GM18873 (cell line): ENCODE results near the gene WASL.
"Not testable (repeated sequence)": the region's sequence is repeated elsewhere in the genome, so short reads cannot be mapped to it uniquely, and the experiment has no call there.

Experiments
- ATAC-seq: cut with Tn5 transposase; IDR thresholded peaks from one replicate; pipeline ENCODE4 v1.9.1; 2021; ENCODE audit warnings: mild to moderate bottlenecking, moderate library complexity, moderate number of reproducible peaks; ENCODE audit not compliant: unreplicated experiment, low FRiP score

The WASL gene

DNA sequence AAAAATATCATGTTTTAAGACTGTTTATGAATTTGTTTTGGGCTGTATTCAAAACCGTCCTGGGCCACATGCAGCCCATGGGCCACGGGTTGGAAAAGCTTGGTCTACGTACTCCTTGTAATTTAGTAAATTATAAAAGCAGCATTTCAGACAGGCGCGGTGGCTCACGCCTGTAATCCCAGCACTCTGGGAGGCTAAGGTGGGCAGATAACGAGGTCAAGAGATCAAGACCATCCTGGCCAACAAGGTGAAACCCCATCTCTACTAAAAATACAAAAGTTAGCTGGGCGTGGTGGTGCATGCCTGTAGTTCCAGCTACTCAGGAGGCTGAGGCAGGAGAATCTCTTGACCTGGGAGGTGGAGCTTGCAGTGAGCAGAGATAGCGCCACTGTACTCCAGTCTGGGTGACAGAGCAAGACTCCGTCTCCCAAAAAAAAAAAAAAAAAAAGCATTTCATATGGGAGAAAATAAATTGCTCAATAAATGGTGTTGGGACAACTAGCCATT is 11.6 kb downstream of the WASL start:
- ATAC-seq, result not testable (repeated sequence)

- no peak for ATAC-seq
These were observed 13.3 kb downstream of the WASL start for GRCh38 chr7:123735539-123735938.

DNA sequence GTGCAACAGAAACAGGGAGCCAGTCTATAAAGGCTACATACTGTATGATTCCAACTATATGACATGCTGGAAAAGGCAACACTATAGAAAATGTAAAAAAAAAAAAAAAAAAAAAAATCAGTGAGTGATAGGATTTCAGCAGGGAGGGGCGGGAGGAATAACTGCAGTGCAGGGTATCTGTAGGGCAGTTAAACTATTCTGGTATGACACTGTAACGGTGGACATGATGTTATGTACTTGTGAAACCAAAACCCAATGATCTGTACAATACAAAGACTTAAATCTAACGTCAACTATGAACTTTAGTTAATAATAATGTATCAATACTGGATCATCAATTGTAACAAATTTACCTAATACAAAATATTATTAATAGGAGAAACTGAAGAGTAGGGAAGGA is 14.3 kb downstream of the WASL start:
- ATAC-seq, result no peak

GRCh38 chr7:123732413-123733091 is 16.3 kb downstream of the WASL start:
- no peak for ATAC-seq

DNA sequence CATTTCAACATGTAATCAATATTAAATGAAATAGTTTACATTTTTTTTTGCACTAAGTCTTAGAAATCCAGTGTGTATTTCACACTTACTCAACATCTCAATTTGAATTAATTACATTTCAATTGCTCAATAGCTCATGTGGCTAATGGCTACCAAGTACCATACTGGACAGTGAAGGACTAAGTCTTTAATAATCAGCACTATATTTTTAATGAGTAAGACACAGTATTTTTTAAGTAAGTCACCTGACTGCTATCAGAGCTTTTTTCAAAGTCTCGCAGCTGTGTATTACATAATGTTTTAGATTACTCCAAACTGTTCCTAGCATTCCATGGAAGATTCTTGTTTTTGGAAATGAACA is 19.6 kb downstream of the WASL start:
- no peak for ATAC-seq

GRCh38 chr7:123727071-123727837 is 21.5 kb downstream of the WASL start:
- ATAC-seq, result no peak

- ATAC-seq, result no peak
These were observed 23.1 kb downstream of the WASL start for GRCh38 chr7:123725586-123726171.

GRCh38 chr7:123724817-123725253 is 24.0 kb downstream of the WASL start:
- no peak for ATAC-seq

- no peak for ATAC-seq
These were observed 24.9 kb downstream of the WASL start for GRCh38 chr7:123723913-123724312.

DNA sequence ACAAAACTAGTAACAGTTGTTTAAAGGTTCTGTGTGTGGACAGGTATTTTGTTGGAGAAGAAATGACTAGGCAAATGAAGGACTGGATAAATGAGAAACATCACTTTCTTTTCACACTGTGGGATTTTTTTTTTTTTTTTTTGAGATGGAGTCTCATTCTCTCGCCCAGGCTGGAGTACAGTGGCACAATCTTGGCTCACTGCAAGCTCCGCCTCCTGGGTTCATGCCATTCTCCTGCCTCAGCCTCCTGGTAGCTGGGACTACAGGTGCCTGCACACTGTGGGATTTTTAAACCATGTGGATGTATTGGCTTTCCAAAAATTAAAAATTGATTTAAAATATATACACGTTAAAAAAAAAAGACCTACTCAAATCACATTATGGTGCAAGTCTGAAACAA is 28.3 kb downstream of the WASL start:
- ATAC-seq, result not testable (repeated sequence)

GRCh38 chr7:123719197-123719721 is 29.5 kb downstream of the WASL start:
- no peak for ATAC-seq

DNA sequence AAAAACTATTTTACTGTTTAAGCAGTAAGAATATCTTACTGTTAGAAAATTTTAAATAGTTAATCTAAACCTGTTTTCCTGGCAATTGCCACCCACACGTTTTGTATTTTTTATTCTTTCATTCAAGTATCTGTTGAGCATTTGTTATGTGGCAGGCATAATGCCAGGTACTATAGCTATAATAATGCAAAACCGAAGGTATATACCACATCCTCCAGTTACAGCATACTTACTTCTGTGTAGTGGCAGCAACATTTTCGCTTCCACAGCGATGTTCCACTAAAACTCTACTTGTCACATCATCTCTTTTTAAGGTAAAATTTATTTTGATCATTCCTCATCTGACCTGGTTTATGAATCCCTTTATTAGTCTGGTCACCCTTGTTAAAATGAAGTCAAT is 30.0 kb downstream of the WASL start:
- no peak for ATAC-seq

DNA sequence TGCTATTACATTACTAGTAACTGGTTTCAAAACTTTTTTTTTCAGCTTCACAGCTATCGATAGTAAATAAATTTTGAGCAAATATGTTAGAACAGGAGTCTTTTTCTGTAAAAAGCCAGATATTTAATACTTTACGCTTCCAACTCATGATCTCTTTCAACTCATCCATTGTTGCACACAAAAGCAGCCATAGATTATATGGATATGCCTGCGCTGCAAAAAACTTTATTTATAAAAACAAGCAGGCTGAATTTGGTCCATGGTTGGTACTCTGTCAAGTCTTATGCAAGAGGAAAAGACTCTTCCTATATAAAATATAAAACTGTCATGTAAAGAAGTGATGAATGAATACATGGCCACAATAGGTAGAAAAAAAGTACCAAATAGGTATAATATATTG is 31.1 kb downstream of the WASL start:
- ATAC-seq, result no peak

DNA sequence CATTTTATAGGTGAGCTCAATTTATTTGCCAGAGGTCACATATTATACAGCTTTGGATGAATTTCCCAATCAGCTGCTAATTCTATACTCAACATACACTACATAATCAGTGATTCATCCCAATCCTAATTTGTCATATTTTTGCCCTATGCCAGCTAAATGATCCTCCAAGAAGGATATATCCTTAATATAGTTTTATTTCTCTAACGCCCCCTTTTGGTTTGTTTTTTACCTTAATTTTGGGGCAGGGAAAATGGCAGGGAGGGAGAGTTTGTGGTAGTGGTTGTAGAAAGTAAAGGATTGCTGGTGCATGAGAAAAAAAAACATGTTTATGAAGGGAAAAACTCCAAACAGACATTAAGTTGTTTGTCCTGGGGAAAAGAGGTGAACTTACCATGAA is 31.9 kb downstream of the WASL start:
- no peak for ATAC-seq

DNA sequence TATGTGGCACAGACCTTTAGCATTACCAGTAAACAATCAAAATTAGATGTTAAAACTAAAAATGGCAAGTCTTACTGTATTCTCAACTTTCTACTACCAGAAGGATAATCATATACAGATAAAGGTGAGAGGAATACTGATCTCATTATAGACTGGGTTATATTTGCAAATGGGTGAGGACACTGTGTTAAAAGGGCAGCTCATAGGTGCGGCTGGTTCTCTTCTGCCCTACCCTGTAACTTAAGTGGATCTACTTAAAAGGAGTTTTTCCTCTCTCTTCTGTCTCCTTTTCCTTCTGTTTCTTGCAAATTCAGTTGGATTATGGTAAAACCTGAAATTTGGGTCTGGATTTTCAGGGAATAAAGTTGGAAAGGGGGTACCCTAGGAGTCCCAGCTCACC is 33.0 kb downstream of the WASL start:
- ATAC-seq, result no peak

DNA sequence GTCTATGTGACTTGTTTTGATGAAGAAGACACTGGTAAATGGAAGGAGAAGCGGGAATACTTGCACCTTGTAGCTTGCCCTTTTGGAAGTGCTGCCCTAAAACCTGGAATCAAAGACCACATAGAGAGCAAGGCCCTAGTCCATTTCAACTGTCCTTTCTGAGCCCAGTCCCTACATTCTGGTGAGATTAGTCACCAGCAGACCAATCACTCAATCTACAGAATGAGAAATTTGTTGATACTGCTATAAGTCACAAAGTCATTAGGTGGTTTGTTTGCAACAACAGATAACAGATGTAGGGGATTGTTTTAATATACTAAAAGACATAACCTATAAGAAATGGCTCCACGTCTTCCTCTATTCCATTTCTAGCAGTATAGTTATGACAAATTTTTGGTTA is 33.6 kb downstream of the WASL start:
- no peak for ATAC-seq

GRCh38 chr7:123714296-123715080 is 34.3 kb downstream of the WASL start:
- ATAC-seq, result no peak

GRCh38 chr7:123712619-123713018 is 36.2 kb downstream of the WASL start:
- ATAC-seq, result no peak

DNA sequence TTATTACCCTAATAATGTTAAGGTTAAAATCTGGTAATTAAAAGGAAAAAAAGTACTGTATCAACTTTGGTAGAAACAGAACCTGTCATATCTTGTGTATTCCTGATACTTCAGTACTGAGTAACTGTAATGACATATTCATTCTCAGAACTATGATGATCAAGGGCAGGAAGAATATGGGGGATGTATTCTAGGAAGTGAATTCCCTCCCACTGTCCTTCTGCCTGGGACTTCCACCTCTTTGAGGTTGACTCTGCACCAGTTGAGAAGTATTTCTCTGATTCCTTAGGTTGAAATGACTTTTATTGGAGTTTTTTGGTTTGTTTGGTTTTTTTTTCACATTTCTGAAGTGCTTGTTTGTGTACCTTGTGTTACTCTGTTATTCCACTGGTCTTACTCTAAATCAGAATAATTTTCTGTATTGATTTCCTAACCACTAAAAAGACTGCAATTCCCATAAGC is 36.9 kb downstream of the WASL start:
- no peak for ATAC-seq

DNA sequence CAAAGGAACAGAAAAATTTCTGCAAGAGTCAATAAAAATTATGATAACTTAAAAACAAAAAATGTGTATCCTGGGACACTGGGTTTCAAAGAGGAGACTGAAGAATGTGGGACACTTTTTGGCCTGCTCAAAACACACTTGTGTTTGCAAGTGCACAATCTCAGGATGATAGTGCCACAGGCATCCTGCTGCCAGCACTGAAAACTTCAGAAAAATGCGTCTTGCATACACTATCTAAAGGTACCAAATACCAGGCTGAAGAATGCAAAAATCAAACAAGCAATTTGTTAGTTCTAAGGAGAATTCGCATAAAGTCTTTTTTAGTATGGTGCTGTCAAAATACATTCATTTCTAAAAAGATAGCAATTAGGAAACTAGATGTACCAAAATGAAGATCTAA is 38.1 kb downstream of the WASL start:
- no peak for ATAC-seq
